MM.1S (cell line): Measurements from ENCODE around the gene NRXN3.

Experiments used
- DNase-seq: peaks from one replicate; pipeline ENCODE4 v3.0.0-alpha.2; 2015
- H2AFZ ChIP-seq: fragments of 300-600 bp; sonication (generic); 2 replicates; pipeline ENCODE4 v1.6.0; 2016; ENCODE audit warnings: antibody characterized with exemption, low read length
- H3F3A ChIP-seq: fragments of 300-600 bp; sonication (generic); 2 replicates; pipeline ENCODE4 v1.6.1; 2016; ENCODE audit warnings: mild to moderate bottlenecking, antibody characterized with exemption, low read length, moderate library complexity, mixed read lengths; ENCODE audit not compliant: insufficient read depth
- H3K27ac ChIP-seq: fragments of 300-600 bp; sonication (generic); 2 replicates; pipeline ENCODE4 v1.5.1; 2016; ENCODE audit warnings: mild to moderate bottlenecking, low read length
- H3K27me3 ChIP-seq: fragments of 300-600 bp; sonication (generic); replicated peaks from 2 replicates; pipeline ENCODE4 v1.6.0; 2016; ENCODE audit warnings: low read length; ENCODE audit not compliant: insufficient read depth
- H3K36me3 ChIP-seq: fragments of 300-600 bp; sonication (generic); replicated peaks from 2 replicates; pipeline ENCODE4 v1.6.1; 2016; ENCODE audit warnings: mild to moderate bottlenecking, low read length, mixed read lengths; ENCODE audit not compliant: insufficient read depth
- H3K4me1 ChIP-seq: fragments of 300-600 bp; sonication (generic); 2 replicates; pipeline ENCODE4 v1.6.1; 2016; ENCODE audit warnings: low read length, mixed read lengths
- H3K4me2 ChIP-seq: fragments of 300-600 bp; sonication (generic); 2 replicates; pipeline ENCODE4 v1.6.0; 2016; ENCODE audit warnings: low read depth, low read length
- H3K4me3 ChIP-seq: fragments of 300-600 bp; sonication (generic); 2 replicates; pipeline ENCODE4 v1.5.1; 2016; ENCODE audit warnings: low read length, mixed read lengths
- H3K79me2 ChIP-seq: fragments of 300-600 bp; sonication (generic); 2 replicates; pipeline ENCODE4 v1.6.1; 2016; ENCODE audit warnings: mixed run types, low read length, mixed read lengths
- H3K9ac ChIP-seq: fragments of 300-600 bp; sonication (generic); 2 replicates; pipeline ENCODE4 v1.6.1; 2016; ENCODE audit warnings: low read length, mixed read lengths
- H3K9me2 ChIP-seq: fragments of 300-600 bp; sonication (generic); replicated peaks from 2 replicates; pipeline ENCODE4 v1.6.1; 2016; ENCODE audit warnings: mild to moderate bottlenecking, low read length, mixed read lengths; ENCODE audit not compliant: insufficient read depth
- H3K9me3 ChIP-seq: fragments of 300-600 bp; sonication (generic); replicated peaks from 2 replicates; pipeline ENCODE4 v1.6.1; 2016; ENCODE audit warnings: mild to moderate bottlenecking, low read length, mixed read lengths; ENCODE audit not compliant: insufficient read depth
- H4K20me1 ChIP-seq: fragments of 300-600 bp; sonication (generic); 2 replicates; pipeline ENCODE4 v1.6.1; 2016; ENCODE audit warnings: mild to moderate bottlenecking, low read length, moderate library complexity, mixed read lengths; ENCODE audit not compliant: insufficient read depth
- CTCF ChIP-seq: fragments of 300-600 bp; sonication (generic); IDR thresholded peaks from 2 replicates; pipeline ENCODE4 v1.5.1; 2016; ENCODE audit warnings: antibody characterized with exemption, low read length, mixed read lengths
- EZH2 ChIP-seq: fragments of 300-600 bp; sonication (generic); optimal IDR thresholded peaks from 2 replicates; pipeline ENCODE3; 2017; ENCODE audit warnings: low read depth, mild to moderate bottlenecking, antibody characterized with exemption, low read length, mixed read lengths
- EZH2phosphoT487 ChIP-seq: fragments of 300-600 bp; sonication (generic); IDR thresholded peaks from 2 replicates; pipeline ENCODE4 v1.6.1; 2018; ENCODE audit warnings: antibody characterized with exemption, low read length

The NRXN3 gene

GRCh38 chr14:78933948-78934524 is 763.9 kb downstream of the NRXN3 start:
- Histone ChIP-seq H3K9me3 (no peaks in the 10 kb centered on the region), H3K4me1 (no peaks in the 10 kb centered on the region), H3K79me2 (no peaks in the 10 kb centered on the region), H3K36me3 (no peaks in the 10 kb centered on the region), H3K27ac (no peak overlapping the region), H3K4me2 (no peak overlapping the region), H3K27me3 (no peaks in the 10 kb centered on the region), H3K4me3 (no peak overlapping the region), H3K9me2 (no peaks in the 10 kb centered on the region), H2AFZ (no peak overlapping the region), H4K20me1 (no peaks in the 10 kb centered on the region), H3F3A (no peaks in the 10 kb centered on the region), H3K9ac (no peak overlapping the region)
- DNase-seq = no peak
- TF ChIP-seq EZH2phosphoT487 = no peak
- TF ChIP-seq CTCF = peak; percentile 28; the same call in 1 of the 2 replicates

GRCh38 chr14:78946949-78947348 is 776.8 kb downstream of the NRXN3 start:
- Histone ChIP-seq H4K20me1 (no peaks in the 10 kb centered on the region), H3K36me3 (no peaks in the 10 kb centered on the region), H3K79me2 (no peaks in the 10 kb centered on the region), H2AFZ (no peak overlapping the region), H3K9me2 (no peaks in the 10 kb centered on the region), H3K4me3 (no peak overlapping the region), H3K9me3 (no peaks in the 10 kb centered on the region), H3K27me3 (no peaks in the 10 kb centered on the region), H3K4me2 (no peak overlapping the region), H3K9ac (no peak overlapping the region), H3K4me1 (no peaks in the 10 kb centered on the region), H3F3A (no peaks in the 10 kb centered on the region), H3K27ac (no peak overlapping the region)
- no peak for DNase-seq
- TF ChIP-seq EZH2 (no peak), CTCF (no peak), EZH2phosphoT487 (no peak)

- Histone ChIP-seq H3K4me3 (no peak overlapping the region), H3K9ac (no peak overlapping the region), H3K79me2 (no peaks in the 10 kb centered on the region), H3K4me2 (no peak overlapping the region), H3K27ac (no peak overlapping the region), H3F3A (no peaks in the 10 kb centered on the region), H3K9me2 (no peaks in the 10 kb centered on the region), H3K9me3 (no peaks in the 10 kb centered on the region), H3K27me3 (no peaks in the 10 kb centered on the region), H4K20me1 (no peaks in the 10 kb centered on the region), H3K36me3 (no peaks in the 10 kb centered on the region), H2AFZ (no peak overlapping the region), H3K4me1 (no peaks in the 10 kb centered on the region)
- no peak for DNase-seq
- no peak for TF ChIP-seq CTCF
- no peak for TF ChIP-seq EZH2
- TF ChIP-seq EZH2phosphoT487 = no peak
Measured at GRCh38 chr14:78947681-78948080, 777.5 kb downstream of the NRXN3 start.
